Activated naive CD8-positive, alpha-beta T cell treated with anti-CD3 and anti-CD28 coated beads, Interleukin-2, amount 10 ng/mL, durations not matched to agents 7 days and 5 days (primary cell): ENCODE data around the gene PSMB11. TPM values are rescaled to one million over a fixed set of nuclear protein-coding genes. Genes with fewer than 3 reads are reported as not detected.

Source experiments
- ATAC-seq: fragments of 150-1000 bp; cut with Tn5 transposase; one replicate; pipeline ENCODE4 v1.10.0; 2021; ENCODE audit warnings: low read depth, moderate library complexity
- POLR2A ChIA-PET: fragments of 350-600 bp; sonication (Branson Sonifier 250); formaldehyde crosslinking; loops from one replicate; lab custom pipeline; 2021; ENCODE audit warnings: antibody characterized with exemption; lab: Charles Lee
- DNase-seq: peaks from one replicate; pipeline ENCODE4 v3.0.0; 2021
- H3K27ac Mint-ChIP-seq: one replicate; pipeline ENCODE4 v1.8.0; 2022; ENCODE audit warnings: mild to moderate bottlenecking, mixed read lengths
- H3K27me3 Mint-ChIP-seq: one replicate; pipeline ENCODE4 v1.8.0; 2022; ENCODE audit warnings: mild to moderate bottlenecking, moderate library complexity, mixed read lengths
- H3K36me3 Mint-ChIP-seq: one replicate; pipeline ENCODE4 v1.8.0; 2021; ENCODE audit warnings: mild to moderate bottlenecking, mixed read lengths
- H3K4me1 Mint-ChIP-seq: one replicate; pipeline ENCODE4 v1.8.0; 2021; ENCODE audit warnings: mixed read lengths
- H3K4me3 Mint-ChIP-seq: one replicate; pipeline ENCODE4 v1.8.0; 2022; ENCODE audit warnings: mild to moderate bottlenecking, moderate library complexity, mixed read lengths
- H3K9me3 Mint-ChIP-seq: one replicate; pipeline ENCODE4 v1.8.0; 2021; ENCODE audit warnings: mixed read lengths
- total RNA-seq, 2 experiments: library from RNA; stranded (reverse); gene quantifications; one replicate each; pipeline ENCODE4 v1.2.3, GENCODE V29; 2021

The PSMB11 gene
- total RNA-seq, 2 experiments from 2014 or later, result not detected

DNA sequence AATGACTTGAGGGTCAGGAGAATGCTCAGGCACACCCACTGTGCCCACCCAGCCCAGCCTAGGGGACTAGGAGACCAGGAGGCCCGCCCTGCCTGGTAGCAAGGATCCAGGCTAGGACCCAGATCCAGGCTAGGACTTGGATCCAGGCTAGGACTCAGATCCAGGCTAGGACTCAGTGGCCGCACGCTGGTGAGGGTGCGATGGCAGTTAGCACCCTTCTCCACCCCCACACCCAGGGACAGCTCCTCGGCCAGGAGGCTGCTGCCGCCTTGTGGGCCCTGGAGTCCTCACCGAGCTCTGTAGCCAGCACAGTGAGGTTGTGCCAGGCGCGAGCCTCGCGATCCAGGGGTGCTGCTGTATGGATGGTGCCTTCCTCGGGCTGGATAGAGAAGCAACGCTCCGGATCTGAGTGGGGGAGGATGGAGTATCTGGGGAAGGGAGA is 10.2 kb downstream of the PSMB11 start:
- ATAC-seq (no peak), DNase-seq (no peak)
- H3K4me1 Mint-ChIP-seq, result peaks cover 11% of the 10 kb centered on the region
- H3K27ac Mint-ChIP-seq, result no peak overlapping the region
- H3K36me3 Mint-ChIP-seq, result peaks cover 2% of the 10 kb centered on the region
- POLR2A ChIA-PET, result interaction anchor here (1.2 kb wide), 1 partner anchor 57 kb away, joined by 4 read pairs; no protein-coding TSS in a partner anchor
- no peaks in the 10 kb centered on the region for H3K9me3 Mint-ChIP-seq
- no peak overlapping the region for H3K4me3 Mint-ChIP-seq
- H3K27me3 Mint-ChIP-seq, result peaks cover 8% of the 10 kb centered on the region

DNA sequence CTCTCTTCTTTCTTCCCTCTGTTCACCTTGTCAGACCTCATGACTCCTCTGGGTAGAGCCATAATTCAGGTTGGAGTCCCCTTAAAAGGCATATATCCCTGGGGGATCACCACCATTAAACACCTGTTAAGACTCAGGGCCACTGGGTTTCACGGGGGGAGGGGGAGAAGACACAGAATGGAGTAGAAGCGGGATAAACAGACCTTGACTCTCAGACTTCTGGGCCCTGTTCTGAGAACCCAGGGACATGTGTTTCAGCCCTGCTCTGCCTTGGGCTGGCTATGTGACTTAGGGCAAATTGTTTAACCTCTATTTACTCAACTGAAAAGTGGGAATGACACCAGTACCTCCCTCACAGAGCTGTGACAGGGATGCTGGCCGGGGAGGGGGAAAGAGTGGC is 10.7 kb downstream of the PSMB11 start:
- H3K36me3 Mint-ChIP-seq, result no peaks in the 10 kb centered on the region
- peaks cover 8% of the 10 kb centered on the region for H3K27me3 Mint-ChIP-seq
- ATAC-seq, result no peak
- no peaks in the 10 kb centered on the region for H3K9me3 Mint-ChIP-seq
- peaks cover 11% of the 10 kb centered on the region for H3K4me1 Mint-ChIP-seq
- no peak overlapping the region for H3K27ac Mint-ChIP-seq
- H3K4me3 Mint-ChIP-seq, result no peak overlapping the region
- DNase-seq, result no peak
- POLR2A ChIA-PET, result interaction anchor here (1.2 kb wide), 1 partner anchor 58 kb away, joined by 4 read pairs; no protein-coding TSS in a partner anchor

DNA sequence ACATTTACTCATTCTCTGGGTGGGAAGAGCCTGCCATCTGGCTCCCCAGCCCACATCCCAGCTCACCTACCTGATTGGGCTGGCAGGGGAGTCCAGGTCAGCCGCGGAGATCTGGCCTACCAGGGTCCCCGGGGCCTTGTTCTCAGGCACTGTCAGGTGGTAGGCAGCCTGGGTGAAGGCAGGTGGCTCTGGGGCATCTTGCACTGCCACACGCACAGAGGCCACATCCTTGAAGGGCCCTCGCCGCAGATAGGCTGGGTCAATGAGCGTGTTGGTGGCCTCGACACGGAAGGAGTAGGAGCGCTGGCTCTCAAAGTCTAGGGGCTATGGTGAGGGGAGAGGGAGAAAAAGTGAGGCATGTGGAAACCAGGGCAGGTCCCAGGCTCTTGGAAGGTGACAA is 11.4 kb downstream of the PSMB11 start:
- POLR2A ChIA-PET, result no interaction called here
- Mint-ChIP-seq H3K4me3 (no peak overlapping the region), H3K27me3 (peaks cover 8% of the 10 kb centered on the region), H3K36me3 (no peaks in the 10 kb centered on the region), H3K27ac (no peak overlapping the region), H3K4me1 (peaks cover 16% of the 10 kb centered on the region), H3K9me3 (no peaks in the 10 kb centered on the region)
- ATAC-seq (no peak), DNase-seq (no peak)

DNA sequence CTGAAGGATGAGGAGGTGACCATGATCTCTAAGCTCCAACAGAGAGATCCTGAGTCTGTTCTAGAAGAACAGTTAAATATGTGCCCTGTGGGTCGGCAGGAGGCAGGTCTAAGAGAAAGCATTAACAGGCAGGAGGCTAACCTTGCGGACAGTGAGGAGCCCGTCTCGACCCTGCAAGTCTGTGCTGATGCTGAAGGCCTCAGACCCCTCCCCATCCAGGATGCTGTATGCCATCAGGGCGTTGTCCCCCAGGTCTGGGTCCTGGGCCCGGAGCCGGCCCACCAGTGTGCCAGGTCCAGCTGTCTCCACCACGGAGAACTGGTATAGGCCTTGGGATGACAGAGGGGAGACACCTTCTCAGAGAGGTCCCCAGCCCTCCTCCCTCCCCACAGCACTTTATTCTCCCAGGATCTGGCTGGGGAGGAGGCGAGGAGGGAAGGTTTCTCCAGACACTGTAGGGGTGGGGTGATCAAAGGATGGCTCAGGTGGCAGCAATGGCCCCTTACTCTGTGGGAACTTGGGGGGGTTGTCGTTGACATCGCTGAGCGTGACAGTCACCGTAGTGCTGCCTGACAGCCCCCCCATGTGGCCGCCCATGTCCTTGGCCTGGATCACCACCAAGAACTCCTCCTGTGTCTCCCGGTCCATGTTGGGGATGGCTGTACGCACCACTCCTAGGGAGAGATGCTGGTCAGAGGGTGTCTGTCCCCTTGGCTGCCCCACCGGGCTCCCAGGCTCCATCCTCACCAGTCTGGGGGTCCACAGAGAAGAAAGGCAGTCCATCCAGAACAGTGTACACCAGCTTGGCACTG is 12.2 kb downstream of the PSMB11 start:
- H3K27ac Mint-ChIP-seq, result no peak overlapping the region
- DNase-seq, result peak; percentile 55
- H3K36me3 Mint-ChIP-seq, result peaks cover 1% of the 10 kb centered on the region
- ATAC-seq, result no peak
- peaks cover 16% of the 10 kb centered on the region for H3K4me1 Mint-ChIP-seq
- peaks cover 8% of the 10 kb centered on the region for H3K27me3 Mint-ChIP-seq
- no peak overlapping the region for H3K4me3 Mint-ChIP-seq
- H3K9me3 Mint-ChIP-seq, result no peaks in the 10 kb centered on the region
- POLR2A ChIA-PET, result interaction anchor here (1.0 to 2.6 kb wide), 2 partner anchors 59 to 67 kb away, joined by 3 to 9 read pairs; no protein-coding TSS in a partner anchor

DNA sequence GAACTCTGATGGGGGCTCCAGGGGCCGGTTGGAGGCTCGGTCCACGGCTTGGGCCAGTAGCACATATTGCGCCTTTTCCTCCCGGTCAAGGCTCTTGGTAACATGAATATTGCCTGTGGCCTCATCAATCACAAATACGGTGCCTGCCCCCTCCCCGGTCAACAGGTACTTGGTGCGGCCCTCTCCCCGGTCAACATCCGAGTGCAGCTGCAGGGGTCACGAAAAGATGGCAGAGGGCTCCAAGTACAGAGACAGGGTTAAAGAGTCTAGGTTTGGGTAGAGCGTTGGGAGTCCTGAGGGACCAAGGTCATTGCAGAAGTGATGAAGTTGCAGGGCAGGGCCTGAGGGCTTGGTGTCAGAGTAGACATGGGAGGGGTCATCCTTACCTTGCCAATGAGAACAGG is 13.1 kb downstream of the PSMB11 start:
- Mint-ChIP-seq H3K36me3 (peaks cover 3% of the 10 kb centered on the region), H3K4me3 (no peak overlapping the region), H3K4me1 (peaks cover 16% of the 10 kb centered on the region), H3K27me3 (peaks cover 8% of the 10 kb centered on the region), H3K9me3 (no peaks in the 10 kb centered on the region), H3K27ac (no peak overlapping the region)
- ATAC-seq (no peak), DNase-seq (no peak)
- POLR2A ChIA-PET, result interaction anchor here (0.5 to 2.6 kb wide), 3 partner anchors 60 to 484 kb away, joined by 3 to 9 read pairs (median 5); no protein-coding TSS in a partner anchor

DNA sequence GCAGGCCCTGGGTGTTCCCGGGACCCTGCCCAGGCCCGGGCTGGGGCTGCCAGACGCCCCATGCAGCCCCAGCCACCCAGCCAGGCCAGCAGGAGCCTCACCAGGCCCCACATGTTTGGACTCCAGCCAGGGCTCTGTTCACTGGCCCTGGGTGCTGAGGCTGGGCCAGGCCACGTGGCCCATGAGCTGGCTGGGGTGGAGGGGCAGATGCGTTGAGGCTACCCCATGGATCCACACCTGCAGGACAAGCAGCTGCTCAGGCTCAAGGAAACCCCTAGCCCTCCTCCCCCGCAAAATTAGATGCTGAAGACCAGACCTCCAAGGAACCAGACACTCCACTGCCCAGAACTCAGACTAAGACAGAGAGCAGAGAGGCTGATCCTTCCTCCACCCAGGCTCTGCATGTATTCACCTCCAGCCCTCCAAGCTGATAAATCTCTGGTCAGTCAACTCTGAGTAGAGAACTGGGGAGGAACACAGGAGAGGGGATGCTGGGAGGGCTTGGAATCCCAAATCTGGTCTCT is 13.7 kb downstream of the PSMB11 start:
- DNase-seq (no peak), ATAC-seq (no peak)
- POLR2A ChIA-PET, result interaction anchor here (2.6 kb wide), 1 partner anchor 69 kb away, joined by 9 read pairs; no protein-coding TSS in a partner anchor
- H3K9me3 Mint-ChIP-seq, result no peaks in the 10 kb centered on the region
- H3K4me3 Mint-ChIP-seq, result no peak overlapping the region
- peaks cover 16% of the 10 kb centered on the region for H3K4me1 Mint-ChIP-seq
- H3K27ac Mint-ChIP-seq, result no peak overlapping the region
- H3K36me3 Mint-ChIP-seq, result peaks cover 3% of the 10 kb centered on the region
- peaks cover 8% of the 10 kb centered on the region for H3K27me3 Mint-ChIP-seq

DNA sequence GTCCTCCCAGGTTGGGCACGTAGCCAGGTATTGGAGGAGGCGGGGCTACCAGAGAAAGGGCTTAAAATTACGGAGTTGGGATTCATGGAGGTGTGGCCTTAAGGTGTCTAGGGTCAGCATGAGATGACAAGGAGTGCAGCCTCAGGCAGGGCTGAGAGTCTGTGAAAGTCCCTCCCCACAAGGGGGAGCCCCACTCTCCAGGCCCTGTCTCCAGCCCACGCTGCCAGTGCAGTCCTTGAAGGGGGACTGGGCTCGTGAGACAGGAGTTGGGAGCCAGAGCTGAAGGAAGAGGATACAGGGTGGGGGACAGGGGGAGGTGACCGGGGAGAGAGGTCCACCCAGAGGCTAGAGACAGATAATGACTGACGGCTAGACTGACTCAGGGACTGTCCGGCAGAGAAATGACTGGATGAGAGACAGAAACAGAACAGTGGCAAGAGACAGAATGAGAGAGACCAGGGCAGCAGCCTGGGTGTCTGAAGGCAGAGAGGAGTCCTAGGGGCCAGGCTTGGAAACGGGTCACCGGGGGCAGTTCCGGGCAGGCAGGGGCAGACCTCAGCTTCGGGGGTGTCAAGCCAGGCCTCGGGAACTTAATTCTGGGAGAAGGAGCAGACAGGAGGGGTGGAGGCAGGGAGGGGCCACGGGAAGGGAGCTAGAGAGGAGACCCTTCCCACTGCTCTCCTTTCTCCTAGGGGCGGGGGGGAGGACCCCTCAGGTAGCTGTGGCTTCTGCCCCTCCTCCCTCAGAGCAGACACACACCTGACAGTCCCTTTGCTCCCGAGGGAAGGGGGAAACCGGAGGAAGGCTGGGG is 14.3 kb downstream of the PSMB11 start:
- POLR2A ChIA-PET, result interaction anchor here (0.6 to 2.6 kb wide), 3 partner anchors 32 to 70 kb away, joined by 3 to 9 read pairs (median 3); no protein-coding TSS in a partner anchor
- H3K27ac Mint-ChIP-seq, result peak overlapping the region; percentile 35
- peaks cover 8% of the 10 kb centered on the region for H3K27me3 Mint-ChIP-seq
- peak overlapping the region; percentile 80 for H3K4me3 Mint-ChIP-seq
- H3K4me1 Mint-ChIP-seq, result peaks cover 16% of the 10 kb centered on the region
- DNase-seq (peak; percentile 73), ATAC-seq (peak; percentile 65)
- no peaks in the 10 kb centered on the region for H3K9me3 Mint-ChIP-seq
- peaks cover 3% of the 10 kb centered on the region for H3K36me3 Mint-ChIP-seq

DNA sequence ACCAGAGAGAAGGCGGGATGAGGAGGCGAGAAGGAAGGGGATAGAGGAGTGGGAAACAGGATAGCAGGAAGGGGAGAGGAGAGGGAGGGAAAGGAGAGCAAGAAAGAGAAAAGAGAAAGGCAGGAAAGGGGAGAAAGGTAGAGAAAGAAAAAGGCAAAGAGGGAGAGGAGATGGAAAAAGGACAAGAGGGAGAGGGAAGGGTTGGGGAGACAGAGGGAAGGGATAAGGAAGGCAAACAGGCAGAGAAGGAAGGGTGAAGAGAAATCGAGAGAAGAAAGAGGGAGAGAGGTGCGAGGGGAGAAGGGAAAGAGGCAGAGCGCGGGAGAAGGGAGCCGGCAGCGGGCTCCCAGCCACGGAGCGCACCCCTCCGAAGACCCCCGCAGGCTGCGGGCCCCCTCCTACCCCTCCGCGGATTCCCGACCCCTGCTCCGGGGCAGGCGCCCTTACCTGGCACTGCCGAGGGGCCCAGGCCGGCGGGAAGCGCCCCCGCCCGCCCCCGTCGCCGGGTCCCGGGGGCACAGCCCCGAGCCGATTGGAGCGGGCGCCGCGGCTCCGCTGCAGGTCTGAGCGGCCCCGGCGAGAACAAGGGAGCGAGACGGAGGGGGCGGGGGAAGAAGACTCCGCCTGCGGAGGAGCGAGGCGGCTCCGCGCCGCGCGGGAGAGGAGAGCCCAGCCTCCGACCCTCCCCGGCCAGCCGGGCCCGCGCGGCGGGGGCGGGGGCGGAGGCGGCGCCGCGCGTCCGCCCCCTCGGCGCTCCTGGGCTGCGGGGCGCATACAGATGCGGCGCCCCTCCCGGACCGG is 15.1 kb downstream of the PSMB11 start, which contains the start of gene CDH24:
Gene CDH24, minus strand, starts transcription at position 565 of the 801 bp plus-strand sequence. CDS start 1,787 bp downstream, outside the sequence.
- H3K9me3 Mint-ChIP-seq, result no peaks in the 10 kb centered on the region
- peak within 1 kb of the TSS; percentile 35 for H3K27ac Mint-ChIP-seq
- H3K4me3 Mint-ChIP-seq, result peak within 1 kb of the TSS; percentile 81
- POLR2A ChIA-PET, result interaction anchor here (0.5 to 2.6 kb wide), 13 partner anchors 14 to 1546 kb away, joined by 3 to 12 read pairs (median 5); partner anchors contain the start of gene HAUS4
- ATAC-seq, result peak; percentile 76
- peaks cover 8% of the 10 kb centered on the region for H3K27me3 Mint-ChIP-seq
- H3K4me1 Mint-ChIP-seq, result peaks cover 16% of the 10 kb centered on the region
- peak; percentile 81 for DNase-seq
- H3K36me3 Mint-ChIP-seq, result peaks cover 3% of the 10 kb centered on the region

DNA sequence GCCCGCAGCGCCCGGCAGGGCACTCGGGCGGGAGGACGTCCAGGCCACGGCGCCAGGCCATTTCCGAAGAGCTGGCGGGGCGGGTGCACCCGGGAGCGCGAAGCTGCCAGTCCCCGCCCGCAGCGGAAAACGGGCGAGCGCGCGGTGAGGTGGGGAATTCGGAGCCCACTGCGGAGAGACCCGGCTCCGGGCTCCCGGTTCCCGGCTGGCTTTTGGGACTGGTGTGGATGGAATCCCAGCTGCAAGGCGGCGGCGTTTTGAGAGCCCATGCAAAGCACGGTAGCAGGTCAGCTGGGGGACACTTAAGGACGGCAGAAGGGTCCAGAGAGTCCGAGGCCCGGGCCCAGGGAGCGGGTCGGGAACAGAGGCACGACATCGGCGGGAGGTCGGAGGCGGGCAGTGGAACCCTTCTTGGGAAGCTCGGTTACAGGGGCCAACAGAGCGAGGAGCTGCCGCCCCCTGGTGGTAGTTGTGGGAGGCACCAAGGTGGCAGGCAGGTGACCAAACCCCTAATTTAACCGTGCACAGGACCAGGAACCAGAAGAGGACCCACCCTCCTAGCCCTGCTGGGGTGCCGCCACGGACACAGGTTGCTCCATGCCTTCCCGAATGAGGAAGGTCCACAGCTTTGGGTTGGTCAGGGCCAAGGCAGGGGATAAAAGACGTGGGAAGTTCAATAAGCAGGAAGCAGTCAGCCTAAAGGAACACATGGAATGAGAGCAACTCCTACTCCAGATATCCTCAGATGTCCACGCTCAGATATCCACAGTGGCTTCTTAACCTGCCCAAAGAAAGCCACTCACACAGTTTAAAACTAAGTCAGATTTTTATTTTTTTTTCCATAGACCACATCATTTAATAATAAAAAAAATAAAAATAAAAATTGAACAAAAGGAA is 16.0 kb downstream of the PSMB11 start:
- no peak overlapping the region for H3K27ac Mint-ChIP-seq
- peaks cover 16% of the 10 kb centered on the region for H3K4me1 Mint-ChIP-seq

DNA sequence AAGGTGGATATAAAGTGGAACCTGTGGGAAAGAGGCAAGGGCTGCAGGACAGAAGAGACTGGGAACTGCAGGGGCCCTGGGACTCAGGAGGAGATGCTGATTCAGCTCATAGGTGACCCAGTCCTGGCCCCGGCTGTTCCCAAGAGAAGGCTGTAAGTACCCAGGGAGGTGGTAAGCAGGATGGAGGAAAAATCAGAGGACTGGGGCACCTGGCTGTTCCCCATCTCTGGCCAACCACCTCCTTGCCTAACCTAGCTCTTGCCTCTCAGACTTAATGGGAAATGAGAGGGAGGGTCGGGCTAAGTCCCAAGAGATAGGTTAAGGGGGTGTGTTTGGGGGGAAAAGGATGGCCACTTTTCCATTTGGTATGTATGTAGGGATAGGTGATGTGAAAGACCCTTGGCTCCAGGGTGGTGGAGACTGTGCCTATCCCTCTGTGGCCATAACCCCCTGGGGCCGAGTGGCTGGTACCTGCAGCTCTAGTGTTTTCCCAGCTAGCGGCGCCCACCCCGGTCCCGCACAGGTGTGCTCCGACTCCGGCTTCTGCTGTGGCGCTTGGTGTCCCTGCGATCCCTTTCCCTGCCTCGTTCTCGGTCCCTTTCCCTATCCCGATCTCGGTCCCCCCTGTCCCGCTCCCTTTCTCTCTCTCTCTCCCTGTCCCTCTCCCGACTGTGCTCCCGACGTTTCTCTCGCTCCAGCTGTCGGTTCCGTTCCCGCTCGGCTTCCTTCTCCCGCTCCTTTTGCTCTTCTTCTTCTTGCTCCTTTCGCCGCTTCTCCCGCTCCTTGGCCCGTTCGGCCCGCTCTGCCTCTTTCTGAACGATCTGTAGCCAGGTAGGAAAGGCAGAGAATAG is 16.9 kb downstream of the PSMB11 start:
- Mint-ChIP-seq H3K27me3 (peaks cover 8% of the 10 kb centered on the region), H3K4me3 (no peak overlapping the region), H3K27ac (no peak overlapping the region), H3K9me3 (no peaks in the 10 kb centered on the region), H3K36me3 (peaks cover 6% of the 10 kb centered on the region), H3K4me1 (peaks cover 16% of the 10 kb centered on the region)
- DNase-seq, result no peak
- POLR2A ChIA-PET, result interaction anchor here (0.7 to 1.8 kb wide), 9 partner anchors 12 to 489 kb away, joined by 3 to 12 read pairs (median 5); partner anchors contain the start of gene HAUS4
- no peak for ATAC-seq

More for the DNA sequence above, 16.0 kb downstream of the PSMB11 start:
- ATAC-seq (peak; percentile 71), DNase-seq (peak; percentile 90)
- Mint-ChIP-seq H3K4me3 (peak overlapping the region; percentile 81), H3K27me3 (peaks cover 8% of the 10 kb centered on the region), H3K36me3 (peaks cover 3% of the 10 kb centered on the region), H3K9me3 (no peaks in the 10 kb centered on the region)
- POLR2A ChIA-PET, result interaction anchor here (0.5 to 1.8 kb wide), 12 partner anchors 14 to 1546 kb away, joined by 3 to 12 read pairs (median 4); partner anchors contain the start of gene HAUS4
